ENCODE data around the gene PDP2.

- TF ChIP-seq POLR2A (IDR thresholded peaks at IDR 0.05; ENCODE audit: low read depth, low read length) (no peak), POLR2AphosphoS5 (IDR thresholded peaks at IDR 0.05; ENCODE audit: low read depth, low read length) (no peak)
These were observed 47.5 kb upstream of the PDP2 start for GRCh38 chr16:66832661-66833305.
